Stimulated activated CD8-positive, alpha-beta memory T cell treated with anti-CD3 and anti-CD28 coated beads, Interleukin-4, amount 100 ng/mL, for 1 hour (primary cell): ENCODE results near the gene SYNDIG1L.

Experiments used
- DNase-seq, 2 donors: peaks; one replicate each; pipeline ENCODE4 v3.0.0-alpha.2; 2020; ENCODE audit warnings: low read depth in 2 of 2, low spot score in 1 of 2

Gene SYNDIG1L

DNA sequence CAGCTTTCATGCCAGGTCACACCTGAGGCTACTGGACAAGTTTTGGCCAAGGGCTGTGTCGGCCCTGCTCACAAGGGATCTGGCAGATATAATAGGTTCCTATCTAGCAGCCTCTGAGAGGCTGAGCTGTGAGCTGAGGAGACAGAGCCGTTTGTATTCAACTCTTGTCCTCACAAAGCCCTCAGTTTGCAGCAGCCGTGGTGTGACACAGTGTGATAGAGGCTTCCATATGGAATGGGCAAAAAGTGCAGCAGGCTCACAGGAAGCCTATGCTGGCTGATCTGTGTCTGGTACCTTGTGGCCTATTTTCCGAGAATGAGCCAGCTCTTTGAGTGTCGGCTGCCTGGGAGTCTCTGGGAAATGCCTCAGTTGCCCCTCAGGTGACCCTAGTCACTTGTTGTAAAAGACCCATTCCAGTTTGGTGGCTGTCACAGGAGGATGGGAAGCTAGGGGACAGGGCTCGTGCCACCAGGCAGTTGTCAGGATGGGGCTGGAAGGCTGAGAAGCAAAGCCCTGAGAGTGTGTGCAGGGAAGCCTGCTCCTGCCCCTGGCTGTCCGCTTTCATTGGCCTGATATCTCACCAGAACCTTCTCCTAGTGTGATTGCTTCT lies 61.6 kb downstream of the SYNDIG1L start:
- no peak for DNase-seq

DNA sequence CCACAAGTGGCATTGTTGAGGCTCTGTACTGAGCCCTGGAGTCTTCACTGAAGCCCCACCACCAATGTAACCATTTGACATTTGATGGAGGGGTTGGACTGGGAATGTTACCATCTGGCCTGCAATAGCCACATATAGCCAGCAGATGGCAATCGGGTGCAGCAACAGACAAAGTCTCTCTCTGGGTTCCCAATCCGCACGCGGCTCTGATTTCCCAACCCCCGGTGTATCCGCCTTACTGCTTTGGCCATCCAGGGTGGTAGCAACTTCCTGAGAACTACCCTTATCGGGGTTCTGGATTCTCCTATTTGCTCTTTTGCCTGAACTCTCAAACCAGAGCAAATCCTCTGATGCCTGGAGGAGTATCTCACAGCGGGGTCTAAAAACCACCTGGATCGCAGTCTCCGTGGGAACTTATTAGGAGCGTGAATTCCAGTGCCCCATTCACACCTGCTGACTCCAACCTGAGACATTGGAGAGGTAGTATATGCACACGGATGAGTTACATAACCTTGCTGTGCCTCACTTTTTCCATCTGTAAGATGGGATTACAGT lies 63.6 kb downstream of the SYNDIG1L start:
- peak; percentile 20 to 42 for DNase-seq

DNA sequence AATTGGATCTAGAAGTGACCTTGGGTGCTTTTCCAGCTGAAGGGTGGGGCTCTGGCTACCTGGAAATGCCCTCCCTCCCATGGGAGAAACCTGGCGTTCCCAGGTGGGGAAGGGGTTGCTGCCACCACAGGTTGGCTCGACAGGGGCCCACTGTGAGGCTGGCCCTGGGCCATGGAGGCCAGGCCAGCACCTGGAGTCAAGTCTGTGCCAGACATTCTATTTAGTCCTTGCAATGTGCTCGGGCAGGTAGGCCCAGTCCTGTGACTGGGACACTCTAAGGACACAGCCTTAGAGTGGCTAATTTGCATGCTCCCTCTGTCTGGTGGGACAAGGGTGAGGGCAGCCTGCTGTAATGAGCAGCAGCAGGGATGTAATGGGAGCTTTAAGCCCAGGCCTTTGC lies 65.8 kb downstream of the SYNDIG1L start:
- no peak for DNase-seq

- no peak for DNase-seq
Measured at GRCh38 chr14:74358176-74358829, 67.7 kb downstream of the SYNDIG1L start.

- DNase-seq = no peak
Measured at GRCh38 chr14:74357585-74357984, 68.4 kb downstream of the SYNDIG1L start.

GRCh38 chr14:74356892-74357575 lies 69.0 kb downstream of the SYNDIG1L start:
- DNase-seq = no peak
